ENCODE data around the gene KLF2.

Gene KLF2

DNA sequence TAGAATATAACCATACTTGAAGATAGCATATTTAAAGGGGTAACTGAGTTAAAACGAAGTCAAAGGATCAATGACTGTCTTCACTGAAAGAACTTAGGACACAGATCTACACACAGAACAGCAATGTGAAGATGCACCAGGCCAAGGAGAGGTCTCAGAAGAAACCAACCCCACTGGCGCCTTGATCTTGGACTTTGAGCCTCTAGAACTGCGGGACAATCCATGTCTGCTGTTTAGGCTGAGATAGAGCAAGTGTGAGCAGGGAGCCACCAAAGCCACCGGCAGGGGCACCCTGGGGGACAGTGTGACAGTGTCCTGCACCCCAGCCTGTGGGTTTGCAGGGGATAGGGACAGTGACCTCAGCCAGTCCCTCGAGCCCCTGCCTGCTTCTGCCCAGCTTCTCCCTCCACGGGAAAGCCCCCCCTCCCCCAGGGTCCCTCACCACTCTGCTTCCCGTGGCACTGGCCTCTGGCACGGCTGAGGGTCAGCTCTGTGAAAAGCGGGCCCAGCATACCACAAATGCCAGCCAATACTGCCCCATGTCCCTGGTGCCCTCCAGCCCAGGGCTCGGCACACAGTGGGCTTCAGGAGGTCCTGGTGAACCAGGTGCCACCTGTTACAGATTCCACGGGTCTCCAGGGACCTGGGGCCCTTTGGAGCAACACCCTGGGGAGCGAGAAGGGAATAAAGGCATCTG is 40.8 kb downstream of the KLF2 start:
- no peak for DNase-seq (ENCODE audit: low spot score)

DNA sequence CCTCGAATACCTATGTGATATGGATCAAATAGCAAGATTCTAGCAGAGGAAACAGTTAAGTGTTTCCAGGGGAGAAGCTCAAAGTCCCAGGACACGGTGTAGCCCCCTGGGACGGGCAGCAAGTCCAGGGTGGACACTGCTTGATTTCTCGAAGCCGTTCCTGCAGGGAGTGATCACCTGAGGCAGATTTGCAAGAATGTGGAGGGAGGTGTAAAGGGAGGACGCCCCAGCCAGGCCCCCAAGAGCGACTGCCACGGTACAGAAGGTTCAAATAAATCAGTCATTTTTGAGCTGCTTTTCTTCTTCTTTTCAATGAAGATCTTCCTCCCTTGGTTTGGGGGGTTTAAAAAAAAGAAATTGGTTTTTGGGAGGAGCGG is 41.4 kb downstream of the KLF2 start:
- no peak for DNase-seq (ENCODE audit: low spot score)

DNA sequence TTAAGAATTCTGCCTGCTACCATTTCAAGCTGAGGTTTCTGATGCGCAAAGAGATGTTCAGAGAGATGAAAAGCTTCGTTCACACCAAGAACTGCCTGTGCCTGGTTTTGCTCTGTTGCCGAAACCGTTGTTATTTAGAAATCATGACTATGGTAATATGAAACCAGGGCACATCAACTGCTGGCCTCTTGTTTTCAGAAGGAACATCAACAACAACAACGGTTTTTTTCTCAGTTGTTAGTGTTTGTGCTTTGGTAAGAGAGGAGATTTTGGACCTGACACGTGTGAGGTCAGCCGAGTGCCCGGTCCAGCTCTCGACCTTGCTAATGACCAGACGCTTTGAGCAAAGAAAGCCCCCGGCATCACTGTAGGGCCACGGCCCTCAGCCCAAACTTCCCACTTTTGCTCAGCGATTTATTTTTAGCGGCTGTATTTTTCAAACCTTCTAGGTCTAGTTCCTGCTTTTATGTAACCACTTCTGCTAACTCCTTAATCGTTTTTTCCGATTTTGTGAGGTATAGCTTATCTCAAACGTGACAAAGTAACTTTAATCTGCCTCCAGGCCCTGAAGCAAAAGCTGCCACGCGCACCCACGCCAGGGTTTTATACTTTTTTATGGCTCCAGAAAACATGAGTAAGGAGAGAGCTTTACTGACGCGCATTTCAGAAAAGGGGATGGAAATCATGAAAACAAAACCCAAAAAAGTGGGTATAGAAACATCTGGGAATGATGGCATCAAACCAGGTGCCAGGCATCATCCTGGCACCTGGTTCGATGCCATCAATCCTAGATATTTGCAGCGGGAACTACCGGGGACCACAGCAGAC is 42.0 kb downstream of the KLF2 start:
- peak; percentile 66 for DNase-seq (ENCODE audit: low spot score)

DNA sequence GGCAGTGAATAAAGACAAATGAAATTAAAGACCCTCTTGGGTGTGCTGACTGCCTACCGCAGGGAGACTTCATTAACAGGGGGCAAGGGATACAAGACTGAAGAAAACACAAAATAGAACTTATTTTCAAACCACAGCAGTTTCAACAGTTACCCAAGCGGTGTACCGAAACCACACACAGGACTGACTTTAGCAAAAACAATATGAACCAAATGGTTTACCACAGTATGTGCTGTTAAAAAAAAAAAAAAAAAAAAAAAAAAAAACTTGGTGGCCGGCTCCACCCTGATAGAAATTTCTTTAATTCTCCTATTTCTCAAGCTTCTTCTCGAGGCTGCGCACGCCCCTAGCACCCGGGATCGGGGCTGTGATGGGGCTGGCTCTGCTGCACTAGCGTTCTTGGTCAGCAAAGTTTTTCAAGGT is 42.6 kb downstream of the KLF2 start:
- DNase-seq (ENCODE audit: low spot score): peak; percentile 74

DNA sequence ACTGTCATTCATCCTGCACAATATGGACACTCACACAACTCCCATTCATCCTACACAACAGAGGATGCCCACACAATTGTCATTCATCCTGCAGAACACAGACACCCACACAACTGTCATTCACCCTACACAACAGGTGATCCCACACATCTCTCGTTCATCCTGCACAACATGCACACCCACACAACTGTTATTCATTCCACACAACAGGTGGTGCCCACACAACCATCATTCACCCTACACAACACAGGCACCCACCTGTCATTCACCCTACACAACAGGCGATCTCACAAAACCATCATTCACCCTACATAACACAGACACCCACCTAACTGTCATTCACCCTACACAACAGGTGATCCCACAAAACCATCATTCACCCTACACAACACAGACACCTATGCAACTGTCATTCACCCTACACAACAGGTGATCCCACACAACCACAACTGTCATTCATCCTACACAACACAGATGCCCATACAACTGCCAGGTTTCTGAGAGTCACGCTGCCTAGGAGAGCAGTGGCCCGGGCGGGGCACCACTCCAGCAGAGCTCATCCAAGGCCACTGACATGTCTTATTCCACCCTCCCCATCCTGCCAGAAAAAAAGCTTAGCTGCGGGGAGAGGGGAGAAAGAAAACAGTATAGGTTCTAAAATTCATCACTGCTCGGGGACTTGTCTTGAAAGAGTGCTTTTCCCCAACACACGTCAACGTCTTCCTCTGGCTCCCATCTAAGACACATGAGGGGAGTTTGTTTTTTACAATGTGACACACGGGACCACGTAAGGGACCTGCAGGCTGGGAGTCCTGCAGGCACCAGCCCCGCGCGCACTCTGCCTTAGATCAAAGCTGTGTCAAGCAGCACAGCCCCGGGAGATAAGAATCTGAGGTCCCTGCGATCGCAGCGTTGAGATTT is 44.0 kb downstream of the KLF2 start:
- DNase-seq (ENCODE audit: low spot score): no peak

DNA sequence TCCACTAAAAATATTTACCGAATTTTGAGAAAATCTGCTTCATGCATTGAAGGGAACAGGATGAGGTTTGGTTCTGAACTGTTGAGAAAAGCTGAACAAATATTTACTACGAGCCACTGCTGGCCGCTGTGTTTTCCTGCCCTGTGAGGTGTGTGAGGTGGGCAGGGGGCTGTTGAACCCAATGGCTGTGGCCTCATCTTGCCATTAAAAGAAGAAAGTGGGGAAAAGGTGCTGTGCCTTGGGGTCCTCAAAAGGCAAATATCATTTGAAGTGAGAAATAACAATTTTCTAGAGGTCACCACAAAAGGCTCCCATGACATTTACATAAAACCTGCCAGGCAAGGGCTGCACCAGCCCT is 44.7 kb downstream of the KLF2 start:
- DNase-seq (ENCODE audit: low spot score): no peak

DNA sequence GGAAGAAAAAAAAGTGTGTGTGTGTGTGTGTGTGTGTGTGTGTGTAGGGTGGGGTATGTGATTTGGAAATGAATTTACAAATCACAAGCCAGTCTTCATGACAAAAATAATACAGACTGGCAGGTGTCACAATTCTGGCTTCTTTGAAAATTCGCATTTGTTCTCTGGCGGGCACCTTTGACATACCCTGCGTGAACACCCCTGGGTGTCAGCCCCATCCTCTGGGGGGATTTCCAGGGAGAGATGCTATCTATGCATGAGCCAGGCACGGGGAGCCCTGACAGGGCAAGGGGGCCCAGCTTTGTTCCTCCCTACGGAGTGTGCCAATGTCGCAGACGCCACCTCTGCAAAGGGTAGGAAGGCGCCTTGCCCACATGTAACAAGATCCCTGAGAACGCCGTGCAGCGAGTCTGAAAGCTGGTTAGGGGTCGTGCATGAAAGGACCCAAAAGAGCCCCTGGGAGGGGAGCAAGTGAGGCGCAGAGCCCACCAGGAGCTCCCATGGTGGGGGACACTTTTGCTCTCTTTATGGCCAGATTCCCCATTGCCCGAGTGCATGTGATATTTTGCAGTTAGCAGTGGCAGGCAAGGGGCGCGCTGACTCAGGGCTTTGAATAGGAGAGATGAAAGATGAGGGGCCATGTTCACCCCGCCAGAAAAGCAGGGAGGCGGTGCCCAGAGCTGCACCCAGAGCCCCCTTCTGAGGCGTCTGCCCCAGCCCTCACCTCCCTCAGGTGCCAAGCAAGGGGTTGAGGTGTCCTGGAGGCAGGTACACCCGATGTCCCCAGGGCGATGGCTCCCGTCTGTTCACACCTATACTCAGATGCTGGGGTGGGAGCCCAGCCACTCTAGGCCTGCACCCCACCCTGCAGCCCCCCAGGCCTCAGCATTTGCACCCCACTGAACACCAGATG is 45.3 kb downstream of the KLF2 start:
- DNase-seq (ENCODE audit: low spot score): no peak

DNA sequence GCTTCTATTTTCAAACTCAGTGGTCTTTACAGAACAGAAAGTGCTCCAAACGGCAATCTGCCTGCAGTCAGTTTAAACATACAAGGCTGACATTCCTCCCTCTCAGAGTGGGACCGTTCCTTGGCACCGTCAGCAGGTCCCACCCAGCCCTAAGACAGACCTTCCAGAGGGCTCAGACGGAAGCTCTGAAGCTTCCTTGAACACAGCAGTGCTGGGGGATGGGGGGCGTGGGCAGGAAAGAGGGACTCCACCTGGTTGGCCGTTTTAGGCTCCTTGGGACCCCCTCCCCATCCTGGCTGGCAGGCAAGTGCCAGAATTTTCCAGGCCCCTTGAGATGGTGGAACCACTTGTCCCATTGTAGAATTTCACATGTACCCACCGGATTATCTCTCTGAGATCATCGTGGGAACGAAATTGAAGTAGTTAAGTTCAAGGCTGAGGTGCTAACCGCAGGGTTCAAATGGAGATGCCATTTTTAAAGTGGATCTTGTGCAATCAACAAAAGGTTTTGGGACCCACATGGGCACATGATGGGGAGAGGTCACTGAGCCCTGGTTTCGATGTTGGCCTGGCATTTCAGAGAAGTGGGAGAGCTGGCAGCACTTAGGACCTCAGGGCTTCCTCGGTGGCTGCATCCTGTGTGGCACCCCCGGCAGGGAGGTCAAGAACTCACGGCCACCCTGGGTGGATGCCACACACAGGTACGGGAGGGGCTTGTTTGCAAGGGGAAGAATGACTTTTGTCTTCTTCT is 46.2 kb downstream of the KLF2 start:
- DNase-seq (ENCODE audit: low spot score): no peak

DNA sequence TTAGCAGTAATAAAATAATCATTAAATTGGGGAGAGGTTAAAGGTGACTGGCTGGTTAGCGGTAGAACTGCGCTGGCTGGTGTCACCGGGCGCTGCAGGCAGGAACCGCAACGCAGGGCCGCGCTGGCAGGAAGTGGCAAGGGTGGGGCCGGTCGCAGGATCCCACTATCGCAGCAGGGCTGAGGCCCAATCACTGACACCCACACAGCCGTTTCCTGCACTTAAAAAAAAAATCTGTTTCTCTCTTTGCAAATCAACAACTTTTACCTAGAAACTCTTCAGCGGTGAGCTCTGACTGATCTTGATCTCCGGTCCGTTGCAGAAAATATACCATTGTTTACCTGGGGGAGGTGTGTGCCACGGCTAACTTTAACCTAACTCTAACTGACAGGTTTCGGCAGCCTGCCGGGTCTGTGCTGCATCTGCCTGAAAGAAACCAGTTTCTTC is 46.9 kb downstream of the KLF2 start:
- peak; percentile 75 for DNase-seq (ENCODE audit: low spot score)

DNA sequence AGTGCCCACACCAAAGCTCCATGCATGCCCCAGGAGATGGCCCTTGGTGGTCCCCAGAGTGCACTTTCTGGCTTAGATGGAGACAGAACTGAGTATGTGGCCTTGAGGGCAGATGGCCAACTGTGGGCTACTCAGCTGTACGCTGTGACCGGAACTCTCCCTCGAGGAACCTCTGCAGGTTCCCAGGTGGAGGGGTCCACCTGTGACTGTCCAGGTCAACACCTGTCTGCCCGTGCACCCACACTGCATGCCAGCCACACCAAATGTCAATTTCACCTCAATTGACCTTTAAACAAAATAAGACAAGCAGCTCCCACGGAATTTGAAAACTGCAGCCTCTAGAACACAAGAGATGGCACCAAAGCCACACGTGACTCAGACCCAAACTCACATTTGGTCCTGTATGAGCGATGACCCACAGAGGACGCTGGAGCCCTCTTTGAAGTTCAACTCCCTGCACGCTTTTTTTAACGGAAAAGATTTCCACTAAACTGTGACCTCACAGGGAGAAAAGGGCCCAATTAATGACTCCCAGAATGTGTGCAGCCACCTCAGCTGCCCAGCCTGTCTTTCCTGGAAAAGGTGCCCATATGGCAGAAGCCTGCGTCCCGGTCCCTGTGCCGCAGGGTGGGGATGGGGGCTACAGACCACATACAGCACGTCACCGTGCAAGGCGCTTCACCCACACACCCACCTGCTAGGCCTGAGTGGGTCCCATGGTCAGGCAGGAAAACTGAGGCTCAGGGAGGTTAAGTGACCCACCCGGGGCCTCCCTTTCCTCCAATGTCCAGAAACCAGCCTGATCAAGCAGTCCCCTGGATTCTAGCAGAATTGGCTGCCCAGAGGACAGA is 47.7 kb downstream of the KLF2 start:
- no peak for DNase-seq (ENCODE audit: low spot score)

DNA sequence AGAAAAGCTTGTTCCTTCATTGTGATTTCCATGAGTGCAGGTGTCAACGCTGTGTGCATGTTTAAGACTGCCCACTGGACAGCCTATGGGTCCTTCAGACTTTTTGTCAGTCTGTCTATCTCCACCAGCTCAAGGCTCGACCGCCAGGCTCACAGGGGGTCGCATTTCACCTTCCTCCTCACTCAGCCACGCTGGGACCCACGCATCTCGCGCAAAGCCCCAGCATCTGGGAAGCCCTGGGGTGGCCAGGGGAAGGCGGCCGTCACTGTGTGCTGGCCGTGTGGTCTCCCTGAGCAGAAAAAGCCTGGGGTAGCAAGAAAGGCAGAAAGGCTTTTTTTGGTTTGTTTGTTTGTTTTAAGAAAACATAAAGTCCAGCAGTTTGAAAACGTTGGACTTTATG is 48.5 kb downstream of the KLF2 start:
- no peak for DNase-seq (ENCODE audit: low spot score)

DNA sequence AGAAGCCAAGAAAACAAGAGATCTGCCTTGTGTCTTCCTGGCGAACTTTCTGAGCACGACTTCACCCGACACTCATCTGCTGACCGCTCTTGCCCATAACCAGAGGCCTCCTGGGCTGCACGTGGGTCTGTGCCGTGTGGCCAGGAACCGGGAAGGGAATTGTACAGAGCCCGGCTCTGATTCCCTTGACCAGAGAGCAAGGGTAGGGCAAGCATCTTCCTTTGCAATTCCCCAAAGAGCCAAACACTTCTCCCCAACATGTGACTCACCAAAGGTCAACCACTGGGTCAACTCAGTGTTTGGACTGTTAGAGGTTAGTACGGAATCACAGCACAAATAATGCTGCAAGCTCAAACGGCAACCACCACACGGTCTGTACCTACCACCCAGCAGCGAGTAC is 48.9 kb downstream of the KLF2 start:
- DNase-seq (ENCODE audit: low spot score): no peak

DNA sequence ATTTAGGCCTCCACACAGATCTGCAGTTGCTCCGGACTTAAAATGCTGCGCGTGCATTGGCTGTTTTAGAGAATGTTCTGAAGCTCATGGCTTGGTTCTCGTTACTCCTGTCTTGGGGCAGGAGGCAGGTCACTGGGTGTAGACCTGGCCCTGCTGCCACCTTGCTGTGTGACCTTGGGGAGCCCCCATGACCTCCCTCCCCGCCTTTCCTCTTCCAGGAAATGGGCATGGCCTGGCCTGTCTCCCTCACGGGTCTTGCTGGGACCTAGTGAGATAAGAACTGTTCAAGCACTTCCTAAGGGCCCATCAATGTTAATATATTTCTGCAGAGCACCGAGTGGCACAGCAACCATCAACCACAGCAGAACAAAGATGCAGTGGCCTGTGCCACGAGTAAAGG is 49.4 kb downstream of the KLF2 start:
- no peak for DNase-seq (ENCODE audit: low spot score)

DNA sequence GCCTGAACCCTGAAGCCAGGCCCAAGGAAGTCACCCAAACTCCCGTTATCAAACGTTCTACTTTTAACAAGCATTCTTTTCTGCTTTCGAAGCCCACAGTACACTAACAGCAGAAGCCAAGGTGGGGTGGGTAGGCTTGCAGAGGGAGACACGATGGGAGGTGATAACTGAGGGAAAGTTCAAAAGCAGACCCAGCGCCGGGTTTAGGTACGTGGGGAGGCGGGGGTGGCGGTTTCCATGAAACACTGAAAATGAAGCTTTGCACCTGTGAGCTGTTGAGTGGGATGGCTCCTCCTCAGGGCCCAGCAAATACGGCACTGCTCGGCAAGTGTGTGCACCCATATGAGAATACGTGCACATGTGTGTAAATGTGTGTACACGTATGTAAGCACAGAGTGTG is 49.8 kb downstream of the KLF2 start:
- DNase-seq (ENCODE audit: low spot score): no peak

DNA sequence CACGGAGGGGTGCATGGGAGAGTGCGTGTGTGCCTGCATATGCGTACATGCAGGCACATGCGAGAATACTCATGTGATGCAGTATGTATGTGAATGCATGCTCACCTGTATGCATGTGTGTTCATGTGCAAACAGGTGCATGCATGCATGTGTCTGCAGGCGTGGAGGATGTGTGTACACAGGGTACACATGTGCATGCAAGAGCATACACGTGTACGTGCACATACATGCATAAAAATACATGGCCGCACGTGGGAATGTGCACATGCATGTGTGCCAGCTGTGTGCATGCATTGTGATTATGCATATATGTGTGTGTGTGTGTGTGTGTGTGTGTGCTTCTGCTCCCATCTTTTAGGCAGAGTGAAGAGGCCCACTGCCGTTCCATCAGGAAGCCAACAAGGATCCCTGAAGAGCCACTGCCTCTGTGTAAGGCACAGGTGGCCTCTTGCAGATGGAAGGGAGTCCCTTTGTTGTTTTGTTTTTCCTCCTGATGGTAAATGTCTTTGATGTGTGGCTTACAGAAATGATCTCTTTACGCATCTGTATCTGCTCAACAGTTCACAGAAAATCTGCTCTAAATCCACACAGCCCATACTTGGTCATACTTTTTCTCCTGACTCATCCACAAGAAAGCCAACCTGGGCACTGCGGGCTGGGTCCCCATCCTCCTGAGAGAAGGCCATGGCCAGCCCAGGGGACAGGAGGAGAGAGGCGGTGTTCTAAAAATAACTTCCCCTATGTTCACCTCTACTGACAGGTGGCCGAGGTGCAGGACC is 50.7 kb downstream of the KLF2 start:
- DNase-seq (ENCODE audit: low spot score): no peak

DNA sequence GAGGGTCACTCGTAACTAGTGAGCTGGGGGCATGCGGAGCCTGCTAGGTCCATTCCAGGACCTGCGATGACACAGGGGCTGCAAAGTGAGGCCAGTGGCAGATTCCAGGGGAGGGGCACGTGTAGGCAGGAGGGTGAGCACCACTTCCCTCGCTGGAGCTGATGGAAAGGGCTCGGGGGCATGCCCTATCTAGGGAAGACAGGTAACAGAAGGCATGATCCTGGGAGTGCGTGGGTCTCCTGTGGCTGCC is 51.2 kb downstream of the KLF2 start:
- DNase-seq (ENCODE audit: low spot score): no peak

DNA sequence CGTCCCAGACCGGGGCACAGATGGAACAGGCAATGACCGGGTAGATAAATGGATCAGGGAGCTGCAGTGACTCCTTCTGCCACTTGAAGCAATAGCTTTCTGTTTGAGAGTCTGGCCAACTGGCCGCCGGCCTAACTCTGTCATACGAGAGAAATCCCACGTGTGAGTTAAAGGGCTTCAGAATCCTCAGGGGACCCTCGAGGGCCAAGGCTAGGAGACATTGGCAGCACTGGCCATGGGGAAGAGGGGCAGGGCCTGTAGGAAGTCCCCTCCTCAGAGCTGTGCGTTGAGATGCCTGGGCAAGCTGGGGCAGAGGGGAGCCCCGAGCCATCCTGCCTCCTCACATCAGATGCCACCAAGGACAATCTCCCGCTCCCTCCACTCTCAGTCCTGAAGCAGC is 51.6 kb downstream of the KLF2 start:
- no peak for DNase-seq (ENCODE audit: low spot score)

DNA sequence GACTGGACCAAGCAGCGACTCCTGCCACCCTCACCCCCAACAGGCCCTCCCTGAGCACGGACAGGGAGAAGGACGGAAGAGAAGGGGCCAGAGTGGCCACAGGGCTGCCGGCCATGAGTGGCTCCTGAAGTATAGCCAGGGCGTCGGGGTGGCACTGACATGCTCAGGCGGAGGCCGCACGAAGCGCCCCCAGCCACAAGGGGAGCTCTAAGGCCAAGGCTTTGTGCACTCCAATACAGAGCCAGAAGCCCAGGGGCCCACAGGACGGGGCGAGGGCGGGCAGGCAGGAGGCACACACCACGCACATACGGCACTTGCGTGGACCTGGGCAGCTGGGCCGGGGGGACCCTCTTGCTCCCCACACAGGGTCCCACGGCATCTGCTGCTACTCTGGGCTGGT is 52.0 kb downstream of the KLF2 start:
- peak; percentile 55 for DNase-seq (ENCODE audit: low spot score)

DNA sequence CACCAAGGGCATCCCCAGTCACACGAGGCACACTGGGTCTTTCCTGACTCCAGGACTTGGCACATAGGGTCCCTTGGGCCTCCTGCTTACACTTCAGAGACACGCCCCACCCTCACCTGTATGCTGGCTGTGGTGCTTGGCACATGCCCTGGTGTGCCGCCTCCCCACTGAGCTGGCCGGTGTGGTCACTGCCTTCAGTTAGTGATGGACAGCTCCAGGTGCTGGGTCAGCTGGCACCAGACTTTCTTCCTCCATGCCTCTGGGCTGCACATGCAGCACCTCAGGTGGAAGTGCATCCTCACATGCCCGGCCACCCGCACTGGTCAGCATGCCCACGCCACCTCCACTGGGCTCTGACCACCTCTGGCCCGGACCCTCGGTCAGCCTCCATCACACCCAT is 52.9 kb downstream of the KLF2 start:
- no peak for DNase-seq (ENCODE audit: low spot score)
